ENCODE data around the gene OTOS.

- TF ChIP-seq, protein P1, sequence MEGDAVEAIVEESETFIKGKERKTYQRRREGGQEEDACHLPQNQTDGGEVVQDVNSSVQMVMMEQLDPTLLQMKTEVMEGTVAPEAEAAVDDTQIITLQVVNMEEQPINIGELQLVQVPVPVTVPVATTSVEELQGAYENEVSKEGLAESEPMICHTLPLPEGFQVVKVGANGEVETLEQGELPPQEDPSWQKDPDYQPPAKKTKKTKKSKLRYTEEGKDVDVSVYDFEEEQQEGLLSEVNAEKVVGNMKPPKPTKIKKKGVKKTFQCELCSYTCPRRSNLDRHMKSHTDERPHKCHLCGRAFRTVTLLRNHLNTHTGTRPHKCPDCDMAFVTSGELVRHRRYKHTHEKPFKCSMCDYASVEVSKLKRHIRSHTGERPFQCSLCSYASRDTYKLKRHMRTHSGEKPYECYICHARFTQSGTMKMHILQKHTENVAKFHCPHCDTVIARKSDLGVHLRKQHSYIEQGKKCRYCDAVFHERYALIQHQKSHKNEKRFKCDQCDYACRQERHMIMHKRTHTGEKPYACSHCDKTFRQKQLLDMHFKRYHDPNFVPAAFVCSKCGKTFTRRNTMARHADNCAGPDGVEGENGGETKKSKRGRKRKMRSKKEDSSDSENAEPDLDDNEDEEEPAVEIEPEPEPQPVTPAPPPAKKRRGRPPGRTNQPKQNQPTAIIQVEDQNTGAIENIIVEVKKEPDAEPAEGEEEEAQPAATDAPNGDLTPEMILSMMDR (IDR thresholded peaks at IDR 0.05) = no peak
- TF ChIP-seq EZH2 (IDR thresholded peaks at IDR 0.05; ENCODE audit: borderline replicate concordance, insufficient read depth, low read depth, low read length, poor library complexity, severe bottlenecking) = no peak
Measured at GRCh38 chr2:240136013-240136670, 4.3 kb downstream of the OTOS start, which contains the start of gene COPS9.
